IPS DF 6.9 (cell line): ENCODE measurements around the gene CCDC9B.

Experiments used
- DNase-seq: peaks from one replicate; pipeline ENCODE4 v3.0.0-alpha.2; 2013; ENCODE audit warnings: low read depth, low spot score
- H3K27ac ChIP-seq: one replicate; pipeline ENCODE4 v1.5.1; 2013; ENCODE audit warnings: low read length, control low read depth
- H3K27me3 ChIP-seq: 2 replicates; pipeline ENCODE4 v1.6.1; 2013; ENCODE audit warnings: mild to moderate bottlenecking, low read length; ENCODE audit not compliant: control insufficient read depth, insufficient read depth
- H3K36me3 ChIP-seq: 2 replicates; pipeline ENCODE4 v1.6.1; 2013; ENCODE audit warnings: low read length; ENCODE audit not compliant: control insufficient read depth, insufficient read depth
- H3K4me1 ChIP-seq: 2 replicates; pipeline ENCODE4 v1.6.1; 2013; ENCODE audit warnings: low read length; ENCODE audit not compliant: control insufficient read depth, insufficient read depth
- H3K4me3 ChIP-seq: 2 replicates; pipeline ENCODE4 v1.5.1; 2013; ENCODE audit warnings: mild to moderate bottlenecking, low read length
- H3K9me3 ChIP-seq: 2 replicates; pipeline ENCODE4 v1.6.1; 2013; ENCODE audit warnings: low read length, inconsistent platforms; ENCODE audit not compliant: control insufficient read depth, insufficient read depth
- WGBS: extraction: QIAGEN DNeasy Blood & Tissue Kit; methylation state at CpG from one replicate; pipeline ENCODE4 v1.1.7; 2013; ENCODE audit warnings: mixed read lengths, missing lambda C conversion rate; ENCODE audit not compliant: insufficient read length, insufficient coverage; 5-methylcytosine and 5-hydroxymethylcytosine counted together

CCDC9B gene

DNA sequence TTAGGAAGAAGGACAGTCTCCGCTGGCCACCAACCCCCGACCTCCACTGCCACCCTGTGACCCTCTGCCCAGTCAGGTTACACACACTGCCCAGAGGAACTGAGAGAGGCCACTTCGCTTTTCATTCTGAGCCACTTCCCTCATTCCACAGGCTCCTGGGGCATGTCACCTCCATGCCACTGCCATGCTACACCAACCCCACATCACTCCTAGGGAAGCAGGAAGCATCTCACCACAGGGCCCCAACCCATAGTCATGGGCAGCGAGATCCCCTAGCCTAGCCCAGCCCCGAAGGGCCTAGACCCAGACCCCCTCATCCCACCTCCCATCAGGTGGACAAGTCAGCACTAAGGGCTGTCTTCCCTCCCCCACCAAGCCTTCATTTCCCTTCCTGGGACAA, 34.4 kb downstream of the CCDC9B start:
- no peak for DNase-seq
- Histone ChIP-seq H3K27me3 (no peaks in the 10 kb centered on the region), H3K4me3 (no peak overlapping the region), H3K9me3 (no peaks in the 10 kb centered on the region), H3K4me1 (peaks cover 27% of the 10 kb centered on the region), H3K36me3 (no peaks in the 10 kb centered on the region), H3K27ac (no peak overlapping the region)
- WGBS: no CpG with 5 or more reads among the region's 5 CpGs

DNA sequence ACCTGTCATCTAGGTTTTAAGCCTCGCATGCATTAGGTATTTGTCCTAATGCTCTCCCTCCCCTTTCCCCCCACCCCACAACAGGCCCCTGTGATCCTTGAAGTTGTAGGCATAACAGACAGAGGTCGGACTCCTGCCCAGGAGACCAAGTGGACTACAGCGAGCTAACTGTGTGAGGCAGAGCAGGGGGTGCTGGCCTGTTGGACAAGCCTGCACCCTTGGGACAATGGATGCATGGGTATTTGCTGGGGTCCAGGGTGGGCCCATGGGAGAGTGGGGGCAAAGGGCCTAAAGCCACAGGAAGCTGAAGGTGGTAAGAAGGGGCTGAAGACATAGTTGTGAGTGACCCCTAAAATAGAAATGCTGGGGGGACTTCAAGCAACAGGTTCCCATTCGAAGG, 35.5 kb downstream of the CCDC9B start:
- WGBS: no CpG with 5 or more reads among the region's 4 CpGs

DNA sequence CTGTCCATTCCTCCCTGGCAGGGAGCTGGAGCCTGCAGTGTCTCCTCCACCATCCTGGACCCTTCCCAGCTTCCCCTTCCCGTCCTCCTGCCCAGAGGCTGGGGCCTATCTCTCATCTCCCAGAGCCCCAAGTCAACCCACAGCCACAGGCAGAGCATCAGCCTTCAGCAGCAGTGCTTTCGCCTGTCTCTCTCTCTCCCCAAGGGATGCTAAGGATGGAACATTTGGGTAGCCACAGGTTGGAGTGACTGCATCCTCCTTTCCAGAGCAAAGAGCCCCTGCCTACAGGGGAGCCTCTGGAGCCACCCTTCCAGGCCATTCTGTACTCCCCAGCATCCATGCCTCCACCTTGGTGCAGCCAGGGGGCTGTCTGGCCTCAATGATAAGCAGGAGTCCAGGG, 37.2 kb downstream of the CCDC9B start:
- no peaks in the 10 kb centered on the region for H3K36me3 ChIP-seq
- H3K4me3 ChIP-seq: no peak overlapping the region
- H3K4me1 ChIP-seq: peaks cover 19% of the 10 kb centered on the region
- no peak for DNase-seq
- no peak overlapping the region for H3K27ac ChIP-seq
- no CpG with 5 or more reads among the region's 2 CpGs for WGBS
- no peaks in the 10 kb centered on the region for H3K9me3 ChIP-seq
- H3K27me3 ChIP-seq: no peaks in the 10 kb centered on the region

More for the DNA sequence above, 35.5 kb downstream of the CCDC9B start:
- DNase-seq: no peak
- Histone ChIP-seq H3K9me3 (no peaks in the 10 kb centered on the region), H3K4me1 (peaks cover 27% of the 10 kb centered on the region), H3K27me3 (no peaks in the 10 kb centered on the region), H3K36me3 (no peaks in the 10 kb centered on the region), H3K4me3 (no peak overlapping the region), H3K27ac (no peak overlapping the region)

DNA sequence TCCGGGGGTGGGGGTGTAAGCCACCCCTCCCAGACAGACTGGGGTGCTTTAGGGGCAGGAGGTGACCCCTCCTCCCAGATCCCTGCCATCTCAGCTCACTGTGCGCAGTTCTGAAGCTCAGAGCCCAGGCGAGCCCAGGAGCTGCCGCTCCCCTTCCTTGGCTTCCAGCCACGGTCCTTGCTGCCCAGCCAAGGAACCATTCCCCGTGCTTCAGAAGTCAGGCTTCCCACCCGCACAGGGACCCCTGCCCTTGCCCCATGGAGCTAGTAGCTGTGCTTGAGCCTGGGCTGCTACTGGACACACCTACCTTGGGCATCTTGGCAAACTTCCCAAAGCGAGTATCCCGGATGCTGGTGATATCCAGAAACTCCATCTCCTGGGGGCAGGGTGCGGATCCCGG, 37.8 kb downstream of the CCDC9B start:
- no peaks in the 10 kb centered on the region for H3K36me3 ChIP-seq
- peaks cover 18% of the 10 kb centered on the region for H3K4me1 ChIP-seq
- no CpG with 5 or more reads among the region's 11 CpGs for WGBS
- no peak overlapping the region for H3K27ac ChIP-seq
- no peaks in the 10 kb centered on the region for H3K9me3 ChIP-seq
- no peak for DNase-seq
- H3K27me3 ChIP-seq: no peaks in the 10 kb centered on the region
- H3K4me3 ChIP-seq: no peak overlapping the region

DNA sequence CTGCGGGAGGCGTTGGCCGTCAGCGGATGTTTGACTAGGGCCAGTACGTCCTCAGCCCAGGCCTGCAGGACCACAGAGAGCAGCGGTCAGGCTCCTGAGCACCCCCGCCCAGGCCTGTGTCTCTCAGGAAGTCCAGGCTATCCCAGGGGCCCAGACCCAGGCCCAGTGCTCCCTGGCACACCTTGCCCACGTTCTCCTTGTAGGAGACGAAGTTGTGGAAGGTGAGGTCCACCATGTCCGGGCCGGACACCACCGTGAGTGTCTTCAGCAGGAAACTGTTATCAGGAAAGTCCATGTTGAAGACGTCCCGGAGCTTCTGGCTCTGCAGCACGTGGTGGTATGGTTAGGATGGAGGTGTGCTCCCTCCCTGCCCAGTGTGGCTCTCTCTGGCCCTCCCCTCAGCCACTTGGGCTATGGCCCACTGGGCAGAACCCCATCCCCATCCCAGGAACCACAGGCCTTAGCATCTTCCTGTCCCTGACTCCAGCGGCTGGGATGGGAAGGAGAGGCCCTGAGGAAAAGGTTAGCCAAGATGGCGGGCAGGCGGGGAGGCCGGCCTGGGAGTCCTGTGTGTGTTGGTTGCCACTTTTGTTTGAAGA, 38.4 kb downstream of the CCDC9B start:
- H3K36me3 ChIP-seq: no peaks in the 10 kb centered on the region
- no peaks in the 10 kb centered on the region for H3K27me3 ChIP-seq
- H3K27ac ChIP-seq: no peak overlapping the region
- no peak for DNase-seq
- no peak overlapping the region for H3K4me3 ChIP-seq
- WGBS: no CpG with 5 or more reads among the region's 19 CpGs
- peaks cover 16% of the 10 kb centered on the region for H3K4me1 ChIP-seq
- no peaks in the 10 kb centered on the region for H3K9me3 ChIP-seq

DNA sequence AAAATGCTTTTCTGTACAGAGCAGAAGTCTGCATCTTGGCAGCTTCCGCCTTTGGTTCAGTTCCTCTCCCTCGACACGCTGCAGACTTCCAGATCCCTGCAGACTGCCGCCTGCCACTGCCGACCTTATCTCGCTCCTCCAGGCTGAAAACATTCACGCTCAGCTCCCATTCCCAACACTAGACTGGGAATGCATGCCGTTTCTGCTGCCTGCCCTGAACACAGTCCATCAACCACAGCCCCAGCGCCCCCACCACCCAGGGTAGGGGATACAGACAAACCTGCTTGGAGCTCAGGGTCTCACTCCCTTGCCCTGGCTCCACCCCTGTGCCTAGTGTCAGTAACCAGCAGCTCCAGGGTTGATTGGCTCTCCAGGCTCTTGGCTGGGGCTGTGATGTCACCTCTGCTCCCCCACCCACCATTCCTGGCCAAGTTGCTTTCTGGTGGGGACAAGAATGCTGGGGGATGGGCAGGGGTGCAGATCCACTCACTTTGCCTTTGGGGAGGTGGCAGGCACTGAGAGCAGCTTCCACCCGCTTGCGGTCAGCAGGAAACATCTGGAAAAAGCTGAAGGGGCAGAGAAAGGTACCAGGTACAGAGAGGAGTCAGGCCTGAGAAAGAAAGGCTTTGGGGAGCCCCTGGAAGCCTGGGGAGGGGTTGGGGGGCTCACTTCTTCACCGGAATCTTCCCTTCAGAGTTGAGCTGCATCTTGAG, 39.1 kb downstream of the CCDC9B start:
- no peak for DNase-seq
- no peaks in the 10 kb centered on the region for H3K9me3 ChIP-seq
- no peaks in the 10 kb centered on the region for H3K36me3 ChIP-seq
- peaks cover 12% of the 10 kb centered on the region for H3K4me1 ChIP-seq
- H3K27me3 ChIP-seq: no peaks in the 10 kb centered on the region
- H3K27ac ChIP-seq: no peak overlapping the region
- H3K4me3 ChIP-seq: no peak overlapping the region
- WGBS: no CpG with 5 or more reads among the region's 12 CpGs

DNA sequence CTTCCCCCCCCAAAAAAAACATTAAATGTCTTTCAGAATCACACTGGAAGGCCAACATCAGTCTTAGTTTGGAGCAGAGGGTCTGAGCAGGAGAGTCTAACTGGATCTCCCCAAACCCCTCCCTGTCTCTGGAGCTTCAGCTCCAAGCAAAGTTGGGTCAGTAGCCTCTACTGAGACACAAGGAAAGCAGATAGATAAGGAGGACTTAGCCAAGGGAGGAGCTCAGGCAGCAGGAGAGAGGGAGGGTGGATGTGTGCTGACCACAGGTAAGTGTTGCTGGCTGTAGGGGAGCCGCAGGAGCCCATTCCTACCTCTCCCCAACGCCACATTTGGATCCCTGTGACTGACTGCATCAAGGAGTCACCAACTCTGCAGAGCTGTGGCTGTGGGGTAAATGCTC, 40.0 kb downstream of the CCDC9B start:
- H3K4me3 ChIP-seq: no peak overlapping the region
- peaks cover 12% of the 10 kb centered on the region for H3K4me1 ChIP-seq
- DNase-seq: no peak
- no peaks in the 10 kb centered on the region for H3K36me3 ChIP-seq
- H3K27ac ChIP-seq: no peak overlapping the region
- H3K27me3 ChIP-seq: no peaks in the 10 kb centered on the region
- no CpG with 5 or more reads among the region's 2 CpGs for WGBS
- no peaks in the 10 kb centered on the region for H3K9me3 ChIP-seq

DNA sequence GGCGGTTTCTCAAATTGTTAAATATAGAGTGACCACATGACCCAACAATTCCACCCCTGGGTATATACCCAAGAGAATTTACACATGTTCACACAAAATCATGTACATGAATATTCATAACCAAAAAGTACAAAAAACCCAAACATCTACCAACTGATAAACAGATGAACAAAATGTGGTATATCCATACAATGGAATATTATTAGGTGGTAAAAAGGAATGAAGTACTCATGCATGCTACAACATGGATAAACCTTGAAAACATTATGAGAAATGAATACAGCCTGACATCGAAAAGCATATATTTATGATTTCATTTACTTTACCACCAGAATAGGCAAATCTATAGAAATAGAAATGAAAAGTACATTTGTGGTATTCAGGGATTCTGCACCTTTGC, 40.4 kb downstream of the CCDC9B start:
- Histone ChIP-seq H3K9me3 (no peaks in the 10 kb centered on the region), H3K4me3 (no peak overlapping the region), H3K27ac (no peak overlapping the region), H3K4me1 (peaks cover 12% of the 10 kb centered on the region), H3K27me3 (no peaks in the 10 kb centered on the region), H3K36me3 (no peaks in the 10 kb centered on the region)
- WGBS: no CpG with 5 or more reads among the region's 2 CpGs
- no peak for DNase-seq

DNA sequence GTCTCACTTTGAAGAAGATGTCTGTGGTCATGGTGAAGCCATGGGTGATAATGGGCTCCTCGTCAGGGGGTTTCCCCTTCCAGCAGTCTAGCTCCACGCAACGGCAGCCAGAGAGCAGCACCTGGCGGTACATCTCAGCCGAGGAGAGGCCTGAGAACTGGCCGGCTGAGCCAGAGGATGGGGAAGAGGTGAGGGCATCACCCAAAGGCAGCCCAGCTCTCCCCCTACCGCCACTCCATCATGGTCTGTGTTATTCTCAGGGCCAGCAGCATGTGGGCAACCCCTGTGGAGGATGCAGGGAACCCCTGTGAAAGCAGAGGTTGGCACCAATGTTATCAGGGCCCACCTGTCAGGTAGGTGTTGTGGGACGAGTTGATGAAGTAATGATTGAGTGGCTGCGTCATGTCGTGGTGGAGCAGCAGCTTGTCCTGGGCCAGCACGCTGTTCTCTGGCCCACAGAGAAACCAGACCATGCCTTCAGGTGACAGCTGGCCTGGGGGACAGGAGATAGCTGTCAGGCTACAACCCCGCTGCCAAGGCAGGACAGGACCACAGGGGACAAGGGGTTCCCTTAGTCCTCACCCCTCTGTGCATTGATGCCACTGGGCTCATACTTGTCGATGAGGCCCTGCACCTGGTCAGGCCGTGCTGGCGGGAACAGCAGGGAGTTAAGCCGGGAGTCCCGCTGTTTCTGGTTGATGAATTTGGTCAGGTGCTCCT, 42.4 kb downstream of the CCDC9B start:
- no CpG with 5 or more reads among the region's 17 CpGs for WGBS

DNA sequence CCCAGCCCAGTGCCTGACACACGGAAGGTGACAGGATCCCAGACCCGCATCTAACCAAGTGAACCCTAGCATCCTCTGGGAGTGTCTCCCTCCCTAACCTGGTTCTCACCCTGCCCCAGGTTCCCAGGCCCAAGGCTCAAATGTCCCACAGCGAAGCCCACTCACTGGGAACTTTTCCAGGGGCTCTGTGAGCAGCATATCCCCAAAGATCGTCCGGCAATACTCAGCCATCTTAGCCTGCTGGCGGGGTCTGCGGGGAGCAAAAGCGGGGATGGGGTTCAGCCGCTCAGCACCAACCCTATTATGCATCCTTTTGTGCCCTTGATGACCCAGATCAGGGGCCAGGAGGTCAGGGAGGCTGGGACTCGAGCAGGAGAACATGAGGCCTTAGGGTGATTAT, 43.4 kb downstream of the CCDC9B start:
- no peaks in the 10 kb centered on the region for H3K36me3 ChIP-seq
- no peak overlapping the region for H3K27ac ChIP-seq
- H3K4me3 ChIP-seq: no peak overlapping the region
- DNase-seq: no peak
- WGBS: no CpG with 5 or more reads among the region's 10 CpGs
- peaks cover 10% of the 10 kb centered on the region for H3K4me1 ChIP-seq
- H3K27me3 ChIP-seq: peaks cover 3% of the 10 kb centered on the region
- H3K9me3 ChIP-seq: no peaks in the 10 kb centered on the region

More for the DNA sequence above, 42.4 kb downstream of the CCDC9B start:
- Histone ChIP-seq H3K4me3 (no peak overlapping the region), H3K4me1 (peaks cover 12% of the 10 kb centered on the region), H3K27me3 (no peaks in the 10 kb centered on the region), H3K27ac (no peak overlapping the region), H3K9me3 (no peaks in the 10 kb centered on the region), H3K36me3 (no peaks in the 10 kb centered on the region)
- no peak for DNase-seq
